ENCODE results near the gene ZKSCAN2. TPM values are rescaled to one million over a fixed set of nuclear protein-coding genes. Genes with fewer than 3 reads are reported as not detected.

Gene ZKSCAN2
- total and polyA plus RNA-seq, 8 donors, result 4.4 to 11.0 (median 9.8) TPM

DNA sequence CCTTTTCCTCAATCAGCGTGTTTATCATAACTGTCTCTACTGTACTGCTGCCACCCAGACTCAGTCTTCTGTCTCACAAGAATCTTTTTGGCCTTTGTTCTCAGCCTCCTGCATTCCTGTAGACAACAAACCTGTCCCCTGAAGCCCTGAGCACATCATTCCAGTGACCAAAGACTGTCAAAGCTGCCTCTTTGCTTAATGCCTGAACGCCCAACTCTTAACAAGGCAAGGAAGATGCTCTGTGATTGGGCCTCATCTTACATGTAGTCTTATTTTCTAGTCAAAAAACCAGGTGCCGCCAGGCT is 70.2 kb downstream of the ZKSCAN2 start:
- Histone ChIP-seq H3K27me3 (no peaks in the 10 kb centered on the region), H3K27ac (no peak overlapping the region), H3K4me1 (no peaks in the 10 kb centered on the region), H3K36me3 (no peaks in the 10 kb centered on the region), H3K9me3 (no peaks in the 10 kb centered on the region), H3K4me3 (no peak overlapping the region)
- TF ChIP-seq, protein P1, sequence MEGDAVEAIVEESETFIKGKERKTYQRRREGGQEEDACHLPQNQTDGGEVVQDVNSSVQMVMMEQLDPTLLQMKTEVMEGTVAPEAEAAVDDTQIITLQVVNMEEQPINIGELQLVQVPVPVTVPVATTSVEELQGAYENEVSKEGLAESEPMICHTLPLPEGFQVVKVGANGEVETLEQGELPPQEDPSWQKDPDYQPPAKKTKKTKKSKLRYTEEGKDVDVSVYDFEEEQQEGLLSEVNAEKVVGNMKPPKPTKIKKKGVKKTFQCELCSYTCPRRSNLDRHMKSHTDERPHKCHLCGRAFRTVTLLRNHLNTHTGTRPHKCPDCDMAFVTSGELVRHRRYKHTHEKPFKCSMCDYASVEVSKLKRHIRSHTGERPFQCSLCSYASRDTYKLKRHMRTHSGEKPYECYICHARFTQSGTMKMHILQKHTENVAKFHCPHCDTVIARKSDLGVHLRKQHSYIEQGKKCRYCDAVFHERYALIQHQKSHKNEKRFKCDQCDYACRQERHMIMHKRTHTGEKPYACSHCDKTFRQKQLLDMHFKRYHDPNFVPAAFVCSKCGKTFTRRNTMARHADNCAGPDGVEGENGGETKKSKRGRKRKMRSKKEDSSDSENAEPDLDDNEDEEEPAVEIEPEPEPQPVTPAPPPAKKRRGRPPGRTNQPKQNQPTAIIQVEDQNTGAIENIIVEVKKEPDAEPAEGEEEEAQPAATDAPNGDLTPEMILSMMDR (IDR thresholded peaks at IDR 0.05), result no peak
- ATAC-seq, result no peak
- intact Hi-C loops (cut with DNase I), result no loop called here
- no peak for DNase-seq

Other genes starting within 250 kb of the ZKSCAN2 start
- 10 to 100 TPM; 58.3 to 86.0 TPM for gene ARHGAP17, start 242.5 kb downstream of the ZKSCAN2 start, total RNA-seq
- gene ARHGAP17, start 242.5 kb downstream of the ZKSCAN2 start, polyA plus RNA-seq (ENCODE audit: insufficient read length in 6 of 6), result 10 to 100 TPM; 75.6 to 94.9 (median 88.7) TPM
- gene LCMT1, start 146.1 kb downstream of the ZKSCAN2 start, total RNA-seq, result 10 to 100 TPM; 25.6 to 27.0 TPM
- 10 to 100 TPM; 49.7 to 58.4 (median 56.1) TPM for gene LCMT1, start 146.1 kb downstream of the ZKSCAN2 start, polyA plus RNA-seq (ENCODE audit: insufficient read length in 6 of 6)
- not detected for gene AQP8, start 40.9 kb downstream of the ZKSCAN2 start, total RNA-seq
- under 1 TPM in 1 of 6 donors, not detected in 5; 0.15 TPM for gene AQP8, start 40.9 kb downstream of the ZKSCAN2 start, polyA plus RNA-seq (ENCODE audit: insufficient read length in 6 of 6)